NAMALWA (cell line): Measurements from ENCODE around the gene NDRG3.

ENCODE experiments used
- DNase-seq: peaks from one replicate; pipeline ENCODE4 v3.0.0-alpha.2; 2015; ENCODE audit warnings: low spot score

The NDRG3 gene

GRCh38 chr20:36607586-36608387, 138.1 kb downstream of the NDRG3 start:
- DNase-seq, result no peak

- peak; percentile 42 for DNase-seq
Measured at GRCh38 chr20:36606158-36607066, 139.5 kb downstream of the NDRG3 start.

- peak; percentile 99 for DNase-seq
Measured at GRCh38 chr20:36605399-36606157, 140.3 kb downstream of the NDRG3 start, which contains the start of gene RAB5IF. RAB5IF (plus strand) TSS chr20:36605779; CDS start chr20:36605952, 173 bp downstream.

GRCh38 chr20:36604952-36605398, 140.9 kb downstream of the NDRG3 start:
- peak; percentile 90 for DNase-seq
